ENCODE data around the gene TPCN1. TPM values are rescaled to one million over a fixed set of nuclear protein-coding genes. Genes with fewer than 3 reads are reported as not detected.

TPCN1 gene
- total RNA-seq, 1 experiment from 2014 or later: 91.1 TPM

- CTCF ChIA-PET: no interaction called here
- no peak overlapping the region for H3K27ac Mint-ChIP-seq (ENCODE audit: unreplicated experiment)
- H3K4me1 Mint-ChIP-seq (ENCODE audit: low read depth, unreplicated experiment): no peaks in the 10 kb centered on the region
- no TSS peak for BruUV-seq (replicated peaks)
- H3K36me3 Mint-ChIP-seq (ENCODE audit: insufficient read depth, unreplicated experiment): peaks cover 33% of the 10 kb centered on the region
- intact Hi-C loops (cut with micrococcal nuclease; ENCODE audit: unreplicated experiment): no loop called here
- no peak for DNase-seq
- H3K9me3 Mint-ChIP-seq (ENCODE audit: low read depth, unreplicated experiment): no peaks in the 10 kb centered on the region
- TF ChIP-seq CTCF (IDR thresholded peaks at IDR 0.05; ENCODE audit: unreplicated experiment): no peak
- H3K27me3 Mint-ChIP-seq (ENCODE audit: unreplicated experiment): no peaks in the 10 kb centered on the region
- H3K4me3 Mint-ChIP-seq (ENCODE audit: low read depth, unreplicated experiment): no peak overlapping the region
These were observed 66.1 kb downstream of the TPCN1 start for GRCh38 chr12:113287146-113287898.

- Mint-ChIP-seq H3K9me3 (ENCODE audit: low read depth, unreplicated experiment) (no peaks in the 10 kb centered on the region), H3K27me3 (ENCODE audit: unreplicated experiment) (no peaks in the 10 kb centered on the region), H3K27ac (ENCODE audit: unreplicated experiment) (no peak overlapping the region), H3K4me1 (ENCODE audit: low read depth, unreplicated experiment) (no peaks in the 10 kb centered on the region), H3K36me3 (ENCODE audit: insufficient read depth, unreplicated experiment) (peaks cover 34% of the 10 kb centered on the region), H3K4me3 (ENCODE audit: low read depth, unreplicated experiment) (no peak overlapping the region)
- CTCF ChIA-PET: no interaction called here
- DNase-seq: no peak
- no TSS peak for BruUV-seq (replicated peaks)
- no peak for TF ChIP-seq CTCF (IDR thresholded peaks at IDR 0.05; ENCODE audit: unreplicated experiment)
- intact Hi-C loops (cut with micrococcal nuclease; ENCODE audit: unreplicated experiment): no loop called here
These were observed 66.6 kb downstream of the TPCN1 start for GRCh38 chr12:113287899-113288282.

GRCh38 chr12:113289361-113289760 is 68.1 kb downstream of the TPCN1 start:
- CTCF ChIA-PET: no interaction called here
- DNase-seq: no peak
- Mint-ChIP-seq H3K9me3 (ENCODE audit: low read depth, unreplicated experiment) (no peaks in the 10 kb centered on the region), H3K27ac (ENCODE audit: unreplicated experiment) (no peak overlapping the region), H3K4me1 (ENCODE audit: low read depth, unreplicated experiment) (no peaks in the 10 kb centered on the region), H3K36me3 (ENCODE audit: insufficient read depth, unreplicated experiment) (peaks cover 42% of the 10 kb centered on the region), H3K4me3 (ENCODE audit: low read depth, unreplicated experiment) (no peak overlapping the region), H3K27me3 (ENCODE audit: unreplicated experiment) (no peaks in the 10 kb centered on the region)
- TF ChIP-seq CTCF (IDR thresholded peaks at IDR 0.05; ENCODE audit: unreplicated experiment): no peak
- intact Hi-C loops (cut with micrococcal nuclease; ENCODE audit: unreplicated experiment): no loop called here
- BruUV-seq (replicated peaks): no TSS peak

DNA sequence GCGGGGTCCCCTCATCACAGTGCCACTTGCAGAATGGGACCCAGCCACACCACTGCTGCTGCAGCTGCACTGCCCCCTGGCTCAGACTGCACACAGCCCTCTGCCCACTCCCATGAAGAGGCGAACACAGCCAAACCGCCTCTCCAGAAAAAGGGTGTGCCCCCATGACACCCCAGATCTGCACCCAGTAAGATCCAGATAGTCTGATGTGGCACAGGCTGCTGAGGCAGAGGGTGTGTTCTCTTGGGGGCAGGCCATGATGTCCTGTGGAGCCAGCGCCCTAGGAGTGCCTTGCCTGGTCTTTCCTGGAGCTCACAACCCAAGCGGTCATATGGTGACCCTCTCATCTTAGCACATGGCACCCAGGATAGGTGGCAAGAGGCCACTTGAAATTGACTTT is 69.2 kb downstream of the TPCN1 start:
- no TSS peak for BruUV-seq (replicated peaks)
- CTCF ChIA-PET: no interaction called here
- Mint-ChIP-seq H3K4me1 (ENCODE audit: low read depth, unreplicated experiment) (no peaks in the 10 kb centered on the region), H3K27me3 (ENCODE audit: unreplicated experiment) (no peaks in the 10 kb centered on the region), H3K9me3 (ENCODE audit: low read depth, unreplicated experiment) (no peaks in the 10 kb centered on the region), H3K27ac (ENCODE audit: unreplicated experiment) (no peak overlapping the region), H3K36me3 (ENCODE audit: insufficient read depth, unreplicated experiment) (peaks cover 31% of the 10 kb centered on the region), H3K4me3 (ENCODE audit: low read depth, unreplicated experiment) (no peak overlapping the region)
- TF ChIP-seq CTCF (IDR thresholded peaks at IDR 0.05; ENCODE audit: unreplicated experiment): no peak
- no peak for DNase-seq
- intact Hi-C loops (cut with micrococcal nuclease; ENCODE audit: unreplicated experiment): no loop called here
